SK-N-SH treated with all-trans-retinoic acid at 6 μM for 48 hours (cell line): ENCODE data around the gene ABCC3.

Experiments used
- ATAC-seq: fragments of 200-7000 bp; cut with Tn5 transposase; 3 replicates; pipeline ENCODE4 v1.9.1; 2020; ENCODE audit warnings: mild to moderate bottlenecking, moderate library complexity
- ARNTL ChIP-seq: fragments of 450-650 bp; formaldehyde crosslinking; IDR thresholded peaks from 2 replicates; pipeline ENCODE4 v1.5.0; 2020; ENCODE audit warnings: low read depth, mild to moderate bottlenecking, moderate library complexity, borderline replicate concordance
- CSDC2 ChIP-seq: fragments of 250-450 bp; sonication (Bioruptor Pico); IDR thresholded peaks from 2 replicates; pipeline ENCODE4 v1.5.0; 2020; ENCODE audit warnings: mild to moderate bottlenecking, moderate library complexity
- ESRRG ChIP-seq: fragments of 250-450 bp; sonication (Bioruptor Pico); IDR thresholded peaks from 2 replicates; pipeline ENCODE4 v1.6.1; 2021; ENCODE audit warnings: mild to moderate bottlenecking
- GLIS3 ChIP-seq: fragments of 250-450 bp; sonication (Bioruptor Pico); IDR thresholded peaks from 2 replicates; pipeline ENCODE4 v1.5.0; 2020; ENCODE audit warnings: mild to moderate bottlenecking, moderate library complexity
- ISL1 ChIP-seq: fragments of 250-450 bp; sonication (Bioruptor Pico); IDR thresholded peaks from 2 replicates; pipeline ENCODE4 v2.1.2; 2022; ENCODE audit warnings: mild to moderate bottlenecking, moderate library complexity
- PPARA ChIP-seq: fragments of 250-450 bp; sonication (Bioruptor Pico); IDR thresholded peaks from 2 replicates; pipeline ENCODE4 v1.5.0; 2020; ENCODE audit warnings: mild to moderate bottlenecking, borderline replicate concordance
- RARB ChIP-seq: fragments of 250-450 bp; sonication (Bioruptor Pico); IDR thresholded peaks from 2 replicates; pipeline ENCODE4 v1.8.0; 2021; ENCODE audit warnings: mild to moderate bottlenecking, moderate library complexity
- SNAI2 ChIP-seq: fragments of 250-450 bp; sonication (Bioruptor Pico); IDR thresholded peaks from 2 replicates; pipeline ENCODE4 v1.5.0; 2020; ENCODE audit warnings: mild to moderate bottlenecking, moderate library complexity
- TCF4 ChIP-seq: fragments of 250-450 bp; sonication (Bioruptor Pico); IDR thresholded peaks from 2 replicates; pipeline ENCODE4 v1.8.0; 2021; ENCODE audit warnings: mild to moderate bottlenecking, moderate library complexity, borderline replicate concordance
- TOX ChIP-seq: fragments of 250-450 bp; sonication (Bioruptor Pico); IDR thresholded peaks from 2 replicates; pipeline ENCODE4 v1.8.0; 2021; ENCODE audit warnings: mild to moderate bottlenecking, moderate library complexity, borderline replicate concordance
- ZC3H10 ChIP-seq: fragments of 250-450 bp; sonication (Bioruptor Pico); IDR thresholded peaks from 2 replicates; pipeline ENCODE4 v1.5.1; 2021; ENCODE audit warnings: mild to moderate bottlenecking, moderate library complexity
- ZFP3 ChIP-seq: fragments of 250-450 bp; sonication (Bioruptor Pico); IDR thresholded peaks from 2 replicates; pipeline ENCODE4 v1.5.0; 2020; ENCODE audit warnings: mild to moderate bottlenecking, moderate library complexity
- ZFP30 ChIP-seq: fragments of 450-650 bp; formaldehyde crosslinking; IDR thresholded peaks from 2 replicates; pipeline ENCODE4 v1.5.0; 2022; ENCODE audit warnings: mild to moderate bottlenecking, moderate library complexity
- ZNF70 ChIP-seq: fragments of 450-650 bp; formaldehyde crosslinking; IDR thresholded peaks from 2 replicates; pipeline ENCODE4 v1.5.0; 2020; ENCODE audit warnings: mild to moderate bottlenecking, moderate library complexity
- ZNF8 ChIP-seq: fragments of 450-650 bp; formaldehyde crosslinking; IDR thresholded peaks from 2 replicates; pipeline ENCODE4 v1.5.0; 2020; ENCODE audit warnings: mild to moderate bottlenecking, moderate library complexity
- TF ChIP-seq, protein P1 (sequence below): fragments of 250-450 bp; sonication (Bioruptor Pico); IDR thresholded peaks from 2 replicates; pipeline ENCODE4 v1.5.1; 2020; ENCODE audit warnings: low read depth, mild to moderate bottlenecking, moderate library complexity
- TF ChIP-seq, protein P2 (sequence below): fragments of 250-450 bp; sonication (Bioruptor Pico); IDR thresholded peaks from 2 replicates; pipeline ENCODE4 v1.8.0; 2020; ENCODE audit warnings: mild to moderate bottlenecking, moderate library complexity, borderline replicate concordance
- TF ChIP-seq, protein P3 (sequence below): fragments of 250-450 bp; sonication (Bioruptor Pico); IDR thresholded peaks from 2 replicates; pipeline ENCODE4 v1.8.0; 2021; ENCODE audit warnings: low read depth, mild to moderate bottlenecking, moderate library complexity, borderline replicate concordance
- TF ChIP-seq, protein P4 (sequence below): fragments of 250-450 bp; sonication (Bioruptor Pico); IDR thresholded peaks from 2 replicates; pipeline ENCODE4 v1.5.0; 2020; ENCODE audit warnings: mild to moderate bottlenecking, moderate library complexity
- TF ChIP-seq, protein P5 (sequence below): fragments of 250-450 bp; sonication (Bioruptor Pico); IDR thresholded peaks from 2 replicates; pipeline ENCODE4 v1.5.1; 2021; ENCODE audit warnings: mild to moderate bottlenecking, moderate library complexity

The ABCC3 gene

DNA sequence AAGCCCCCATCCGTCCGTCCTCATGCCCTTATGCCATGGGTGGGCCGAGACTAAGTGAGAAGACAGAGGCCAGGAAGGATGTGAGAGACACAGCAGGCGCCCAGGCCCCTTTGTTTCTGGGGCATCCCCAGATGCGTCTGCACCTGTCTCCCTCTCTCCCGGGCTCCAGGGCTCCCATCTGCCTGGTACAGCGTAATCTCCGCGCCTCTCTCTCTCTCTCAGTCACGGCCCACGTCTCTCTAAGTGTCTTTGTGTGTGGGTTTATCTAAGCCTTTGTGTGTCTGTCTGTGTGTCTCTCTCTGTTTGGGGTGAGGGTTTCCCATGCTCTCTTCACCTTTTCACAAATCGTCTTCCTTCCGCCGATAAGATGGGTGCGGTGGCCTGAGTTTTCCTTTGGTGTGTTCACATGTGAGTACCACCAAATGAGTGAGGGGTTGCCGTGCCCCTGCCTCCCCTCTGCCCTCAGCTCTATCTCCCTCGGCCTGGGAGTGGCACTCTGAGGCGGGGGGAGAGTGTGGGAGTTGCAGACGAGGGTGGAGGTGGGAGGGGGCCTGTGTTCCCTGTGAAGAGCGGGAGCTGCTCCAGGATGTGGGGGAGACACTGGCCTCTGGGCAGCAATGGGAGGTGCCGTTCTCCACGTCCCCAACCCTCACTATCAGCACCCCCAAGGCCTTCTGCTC lies 25.8 kb upstream of the ABCC3 start (continued):
- TF ChIP-seq, protein P1, sequence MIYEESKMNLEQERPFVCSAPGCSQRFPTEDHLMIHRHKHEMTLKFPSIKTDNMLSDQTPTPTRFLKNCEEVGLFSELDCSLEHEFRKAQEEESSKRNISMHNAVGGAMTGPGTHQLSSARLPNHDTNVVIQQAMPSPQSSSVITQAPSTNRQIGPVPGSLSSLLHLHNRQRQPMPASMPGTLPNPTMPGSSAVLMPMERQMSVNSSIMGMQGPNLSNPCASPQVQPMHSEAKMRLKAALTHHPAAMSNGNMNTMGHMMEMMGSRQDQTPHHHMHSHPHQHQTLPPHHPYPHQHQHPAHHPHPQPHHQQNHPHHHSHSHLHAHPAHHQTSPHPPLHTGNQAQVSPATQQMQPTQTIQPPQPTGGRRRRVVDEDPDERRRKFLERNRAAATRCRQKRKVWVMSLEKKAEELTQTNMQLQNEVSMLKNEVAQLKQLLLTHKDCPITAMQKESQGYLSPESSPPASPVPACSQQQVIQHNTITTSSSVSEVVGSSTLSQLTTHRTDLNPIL (CRISPR knock-in tag): no peak
- TF ChIP-seq ZNF70 (CRISPR knock-in tag) (no peak), ESRRG (no peak)
- TF ChIP-seq, protein P2, sequence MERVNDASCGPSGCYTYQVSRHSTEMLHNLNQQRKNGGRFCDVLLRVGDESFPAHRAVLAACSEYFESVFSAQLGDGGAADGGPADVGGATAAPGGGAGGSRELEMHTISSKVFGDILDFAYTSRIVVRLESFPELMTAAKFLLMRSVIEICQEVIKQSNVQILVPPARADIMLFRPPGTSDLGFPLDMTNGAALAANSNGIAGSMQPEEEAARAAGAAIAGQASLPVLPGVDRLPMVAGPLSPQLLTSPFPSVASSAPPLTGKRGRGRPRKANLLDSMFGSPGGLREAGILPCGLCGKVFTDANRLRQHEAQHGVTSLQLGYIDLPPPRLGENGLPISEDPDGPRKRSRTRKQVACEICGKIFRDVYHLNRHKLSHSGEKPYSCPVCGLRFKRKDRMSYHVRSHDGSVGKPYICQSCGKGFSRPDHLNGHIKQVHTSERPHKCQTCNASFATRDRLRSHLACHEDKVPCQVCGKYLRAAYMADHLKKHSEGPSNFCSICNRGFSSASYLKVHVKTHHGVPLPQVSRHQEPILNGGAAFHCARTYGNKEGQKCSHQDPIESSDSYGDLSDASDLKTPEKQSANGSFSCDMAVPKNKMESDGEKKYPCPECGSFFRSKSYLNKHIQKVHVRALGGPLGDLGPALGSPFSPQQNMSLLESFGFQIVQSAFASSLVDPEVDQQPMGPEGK (CRISPR knock-in tag): no peak

DNA sequence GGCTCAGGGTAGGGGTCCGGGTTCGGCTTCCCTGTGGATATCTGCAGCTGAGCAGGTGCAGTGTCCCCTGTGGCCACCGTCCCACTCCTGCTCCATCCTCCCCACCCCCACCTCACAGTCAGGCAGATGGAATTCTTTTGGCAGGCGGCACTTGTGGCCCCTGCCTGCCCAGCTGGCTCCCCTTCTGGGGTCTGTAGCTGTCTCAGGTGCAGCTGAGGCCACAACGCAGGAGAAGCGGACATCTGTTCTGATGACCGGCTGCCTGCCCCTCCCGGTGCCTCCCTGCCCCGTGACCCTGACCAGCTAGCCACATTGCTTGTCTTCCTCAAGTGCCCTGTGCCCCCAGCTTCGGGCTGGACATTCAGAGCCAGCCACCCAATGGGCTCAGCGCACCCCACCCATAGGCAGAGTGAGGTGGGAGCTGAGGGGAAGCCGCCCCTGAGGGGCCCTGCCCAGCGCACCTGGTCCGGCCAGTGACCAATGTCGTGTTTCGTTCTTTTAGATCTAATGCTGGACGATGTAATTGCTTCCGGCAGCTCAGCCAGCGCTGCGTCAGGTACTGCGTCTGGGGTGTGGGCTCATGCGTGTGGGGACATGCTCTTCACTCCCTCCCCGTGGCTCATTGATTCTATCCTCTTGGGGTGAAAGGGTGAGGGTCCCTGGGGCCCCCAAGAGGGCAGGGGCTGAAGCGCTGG lies 25.2 kb upstream of the ABCC3 start:
- no peak for ATAC-seq
- TF ChIP-seq TOX (CRISPR knock-in tag) (no peak), RARB (CRISPR knock-in tag) (no peak), ZNF70 (CRISPR knock-in tag) (no peak), ZFP30 (no peak), GLIS3 (CRISPR knock-in tag) (no peak), ZFP3 (CRISPR knock-in tag) (no peak), CSDC2 (no peak), PPARA (CRISPR knock-in tag) (no peak), SNAI2 (no peak), TCF4 (CRISPR knock-in tag) (no peak), ISL1 (no peak), ARNTL (CRISPR knock-in tag) (no peak), ZC3H10 (CRISPR knock-in tag) (no peak)
- TF ChIP-seq, protein P3, sequence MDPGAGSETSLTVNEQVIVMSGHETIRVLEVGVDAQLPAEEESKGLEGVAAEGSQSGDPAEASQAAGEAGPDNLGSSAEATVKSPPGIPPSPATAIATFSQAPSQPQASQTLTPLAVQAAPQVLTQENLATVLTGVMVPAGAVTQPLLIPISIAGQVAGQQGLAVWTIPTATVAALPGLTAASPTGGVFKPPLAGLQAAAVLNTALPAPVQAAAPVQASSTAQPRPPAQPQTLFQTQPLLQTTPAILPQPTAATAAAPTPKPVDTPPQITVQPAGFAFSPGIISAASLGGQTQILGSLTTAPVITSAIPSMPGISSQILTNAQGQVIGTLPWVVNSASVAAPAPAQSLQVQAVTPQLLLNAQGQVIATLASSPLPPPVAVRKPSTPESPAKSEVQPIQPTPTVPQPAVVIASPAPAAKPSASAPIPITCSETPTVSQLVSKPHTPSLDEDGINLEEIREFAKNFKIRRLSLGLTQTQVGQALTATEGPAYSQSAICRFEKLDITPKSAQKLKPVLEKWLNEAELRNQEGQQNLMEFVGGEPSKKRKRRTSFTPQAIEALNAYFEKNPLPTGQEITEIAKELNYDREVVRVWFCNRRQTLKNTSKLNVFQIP (CRISPR knock-in tag): no peak
- TF ChIP-seq, protein P4, sequence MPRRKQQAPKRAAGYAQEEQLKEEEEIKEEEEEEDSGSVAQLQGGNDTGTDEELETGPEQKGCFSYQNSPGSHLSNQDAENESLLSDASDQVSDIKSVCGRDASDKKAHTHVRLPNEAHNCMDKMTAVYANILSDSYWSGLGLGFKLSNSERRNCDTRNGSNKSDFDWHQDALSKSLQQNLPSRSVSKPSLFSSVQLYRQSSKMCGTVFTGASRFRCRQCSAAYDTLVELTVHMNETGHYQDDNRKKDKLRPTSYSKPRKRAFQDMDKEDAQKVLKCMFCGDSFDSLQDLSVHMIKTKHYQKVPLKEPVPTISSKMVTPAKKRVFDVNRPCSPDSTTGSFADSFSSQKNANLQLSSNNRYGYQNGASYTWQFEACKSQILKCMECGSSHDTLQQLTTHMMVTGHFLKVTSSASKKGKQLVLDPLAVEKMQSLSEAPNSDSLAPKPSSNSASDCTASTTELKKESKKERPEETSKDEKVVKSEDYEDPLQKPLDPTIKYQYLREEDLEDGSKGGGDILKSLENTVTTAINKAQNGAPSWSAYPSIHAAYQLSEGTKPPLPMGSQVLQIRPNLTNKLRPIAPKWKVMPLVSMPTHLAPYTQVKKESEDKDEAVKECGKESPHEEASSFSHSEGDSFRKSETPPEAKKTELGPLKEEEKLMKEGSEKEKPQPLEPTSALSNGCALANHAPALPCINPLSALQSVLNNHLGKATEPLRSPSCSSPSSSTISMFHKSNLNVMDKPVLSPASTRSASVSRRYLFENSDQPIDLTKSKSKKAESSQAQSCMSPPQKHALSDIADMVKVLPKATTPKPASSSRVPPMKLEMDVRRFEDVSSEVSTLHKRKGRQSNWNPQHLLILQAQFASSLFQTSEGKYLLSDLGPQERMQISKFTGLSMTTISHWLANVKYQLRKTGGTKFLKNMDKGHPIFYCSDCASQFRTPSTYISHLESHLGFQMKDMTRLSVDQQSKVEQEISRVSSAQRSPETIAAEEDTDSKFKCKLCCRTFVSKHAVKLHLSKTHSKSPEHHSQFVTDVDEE (CRISPR knock-in tag): no peak
- TF ChIP-seq, protein P2 (CRISPR knock-in tag): no peak

DNA sequence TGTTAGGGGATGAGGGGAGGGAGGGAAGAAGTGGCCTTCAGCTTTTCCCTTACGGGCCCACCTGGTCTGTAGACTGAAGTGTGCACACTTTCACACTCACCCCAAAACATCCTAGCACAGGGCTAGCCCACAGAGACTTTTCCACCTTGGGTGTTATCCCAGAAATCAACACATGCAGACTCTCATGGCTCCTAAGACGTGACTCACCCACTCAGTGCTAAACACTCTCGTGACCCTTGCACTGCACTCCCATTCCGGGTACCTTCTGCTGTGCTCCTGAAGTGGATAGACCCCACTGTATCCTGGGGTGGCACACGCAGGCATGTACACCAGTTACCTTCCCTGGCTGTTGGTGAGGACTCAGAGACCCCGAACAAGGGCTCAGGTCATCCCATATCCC lies 23.0 kb upstream of the ABCC3 start:
- ATAC-seq: no peak
- TF ChIP-seq, protein P1 (CRISPR knock-in tag): no peak
- TF ChIP-seq, protein P4 (CRISPR knock-in tag): no peak
- TF ChIP-seq ARNTL (CRISPR knock-in tag) (no peak), ZNF8 (no peak), ZFP30 (no peak), TOX (CRISPR knock-in tag) (no peak)
- TF ChIP-seq, protein P5, sequence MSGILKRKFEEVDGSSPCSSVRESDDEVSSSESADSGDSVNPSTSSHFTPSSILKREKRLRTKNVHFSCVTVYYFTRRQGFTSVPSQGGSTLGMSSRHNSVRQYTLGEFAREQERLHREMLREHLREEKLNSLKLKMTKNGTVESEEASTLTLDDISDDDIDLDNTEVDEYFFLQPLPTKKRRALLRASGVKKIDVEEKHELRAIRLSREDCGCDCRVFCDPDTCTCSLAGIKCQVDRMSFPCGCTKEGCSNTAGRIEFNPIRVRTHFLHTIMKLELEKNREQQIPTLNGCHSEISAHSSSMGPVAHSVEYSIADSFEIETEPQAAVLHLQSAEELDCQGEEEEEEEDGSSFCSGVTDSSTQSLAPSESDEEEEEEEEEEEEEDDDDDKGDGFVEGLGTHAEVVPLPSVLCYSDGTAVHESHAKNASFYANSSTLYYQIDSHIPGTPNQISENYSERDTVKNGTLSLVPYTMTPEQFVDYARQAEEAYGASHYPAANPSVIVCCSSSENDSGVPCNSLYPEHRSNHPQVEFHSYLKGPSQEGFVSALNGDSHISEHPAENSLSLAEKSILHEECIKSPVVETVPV: no peak
- TF ChIP-seq, all 23 proteins: peak for 0
